HepG2 (cell line): ENCODE data around the gene DENND1C. TPM values are rescaled to one million over a fixed set of nuclear protein-coding genes. Genes with fewer than 3 reads are reported as not detected.

ENCODE experiments used
- FOXP4 ChIP-seq: sonication (generic); formaldehyde crosslinking; IDR thresholded peaks from 2 replicates; pipeline ENCODE4 v1.4.0; 2020; ENCODE audit warnings: missing genetic modification reagents
- GATAD2A ChIP-seq: IDR thresholded peaks from 2 replicates; pipeline ENCODE4 v1.6.1; 2016
- GFI1 ChIP-seq: sonication (generic); formaldehyde crosslinking; IDR thresholded peaks from 2 replicates; pipeline ENCODE4 v1.5.0; 2020; ENCODE audit warnings: missing genetic modification reagents, mild to moderate bottlenecking, borderline replicate concordance
- HIC2 ChIP-seq: sonication (generic); formaldehyde crosslinking; IDR thresholded peaks from 2 replicates; pipeline ENCODE4 v1.9.0; 2022; ENCODE audit warnings: low read depth, missing genetic modification reagents
- MXD1 ChIP-seq: sonication (generic); formaldehyde crosslinking; IDR thresholded peaks from 2 replicates; pipeline ENCODE4 v1.4.0; 2020; ENCODE audit warnings: mild to moderate bottlenecking, missing genetic modification reagents
- MYNN ChIP-seq: sonication (generic); formaldehyde crosslinking; IDR thresholded peaks from 2 replicates; pipeline ENCODE4 v1.4.0; 2020; ENCODE audit warnings: mild to moderate bottlenecking, low read depth, missing genetic modification reagents
- RBAK ChIP-seq: sonication (generic); formaldehyde crosslinking; IDR thresholded peaks from 2 replicates; pipeline ENCODE4 v1.5.1; 2020; ENCODE audit warnings: mild to moderate bottlenecking, missing genetic modification reagents
- TMF1 ChIP-seq: sonication (generic); formaldehyde crosslinking; IDR thresholded peaks from 2 replicates; pipeline ENCODE4 v1.8.1; 2022; ENCODE audit warnings: low read depth, missing genetic modification reagents
- TSC22D2 ChIP-seq: sonication (generic); formaldehyde crosslinking; IDR thresholded peaks from 2 replicates; pipeline ENCODE4 v1.5.1; 2020; ENCODE audit warnings: missing genetic modification reagents, mild to moderate bottlenecking, borderline replicate concordance
- ZBTB14 ChIP-seq: sonication (generic); formaldehyde crosslinking; IDR thresholded peaks from 2 replicates; pipeline ENCODE4 v1.4.0; 2020; ENCODE audit warnings: missing genetic modification reagents
- ZKSCAN8 ChIP-seq: IDR thresholded peaks from 2 replicates; pipeline ENCODE4 v1.6.1; 2016; ENCODE audit warnings: borderline replicate concordance, missing genetic modification reagents, missing compliant biosample characterization
- ZNF160 ChIP-seq: sonication (generic); formaldehyde crosslinking; IDR thresholded peaks from 2 replicates; pipeline ENCODE4 v1.8.0; 2022; ENCODE audit warnings: mild to moderate bottlenecking, inconsistent platforms, missing genetic modification reagents
- ZNF354B ChIP-seq: sonication (generic); formaldehyde crosslinking; IDR thresholded peaks from 2 replicates; pipeline ENCODE4 v1.8.0; 2022; ENCODE audit warnings: mild to moderate bottlenecking, missing genetic modification reagents
- ZNF558 ChIP-seq: sonication (generic); formaldehyde crosslinking; IDR thresholded peaks from 2 replicates; pipeline ENCODE4 v1.9.0; 2022; ENCODE audit warnings: mild to moderate bottlenecking, missing genetic modification reagents, borderline replicate concordance
- ZNF891 ChIP-seq: sonication (generic); formaldehyde crosslinking; IDR thresholded peaks from 2 replicates; pipeline ENCODE4 v1.5.0; 2020; ENCODE audit warnings: mild to moderate bottlenecking, missing genetic modification reagents
- ZSCAN5A ChIP-seq: sonication (generic); formaldehyde crosslinking; IDR thresholded peaks from 2 replicates; pipeline ENCODE4 v1.8.0; 2022; ENCODE audit warnings: mild to moderate bottlenecking, missing genetic modification reagents, borderline replicate concordance
- polyA plus RNA-seq, 8 experiments: library from polyadenylated mRNA; depleted of rRNA in 3 of 8; stranded (reverse) in 7 of 8; unstranded in 1 of 8; fragments of >200 nt; fragmentation: Illumina TruSeq in 4 of 8; extraction: Trizol in 4 of 8; gene quantifications; 2 replicates each; pipeline versions ENCODE4 v1.2.1 to v1.2.3, GENCODE V29; 2011 to 2016; ENCODE audit warnings: low read depth in 4 of 8, missing spikeins in 1 of 8, mixed read lengths in 1 of 8; ENCODE audit not compliant: insufficient read depth in 1 of 8
- total RNA-seq, 5 experiments: library from RNA; depleted of rRNA; stranded (reverse); fragments of >200 nt; fragmentation: Illumina TruSeq; extraction: Trizol; gene quantifications; 2 replicates each; pipeline ENCODE4 v1.2.3, GENCODE V29; 2016; ENCODE audit warnings: low read depth in 1 of 5
- TF ChIP-seq, protein P1 (sequence below): sonication (generic); formaldehyde crosslinking; IDR thresholded peaks from 2 replicates; pipeline ENCODE4 v1.8.0; 2023; ENCODE audit warnings: mild to moderate bottlenecking, missing genetic modification reagents
- TF ChIP-seq, protein P2 (sequence below): sonication (generic); formaldehyde crosslinking; IDR thresholded peaks from 2 replicates; pipeline ENCODE4 v1.4.0; 2020; ENCODE audit warnings: missing genetic modification reagents

DENND1C gene
- total and polyA plus RNA-seq, 2 of the 13 experiments (the other 11 are each of a cell fraction or from before 2014, with no cell fraction given), result 0.04 to 0.73 TPM

GRCh38 chr19:6509118-6509971, 27.8 kb upstream of the DENND1C start (continued):
- TF ChIP-seq, protein P1, sequence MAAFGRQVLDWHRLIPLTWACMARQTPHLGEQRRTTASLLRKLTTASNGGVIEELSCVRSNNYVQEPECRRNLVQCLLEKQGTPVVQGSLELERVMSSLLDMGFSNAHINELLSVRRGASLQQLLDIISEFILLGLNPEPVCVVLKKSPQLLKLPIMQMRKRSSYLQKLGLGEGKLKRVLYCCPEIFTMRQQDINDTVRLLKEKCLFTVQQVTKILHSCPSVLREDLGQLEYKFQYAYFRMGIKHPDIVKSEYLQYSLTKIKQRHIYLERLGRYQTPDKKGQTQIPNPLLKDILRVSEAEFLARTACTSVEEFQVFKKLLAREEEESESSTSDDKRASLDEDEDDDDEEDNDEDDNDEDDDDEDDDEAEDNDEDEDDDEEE (CRISPR knock-in tag), result no peak
- TF ChIP-seq TMF1 (CRISPR knock-in tag), result no peak
- no peak for TF ChIP-seq ZNF558 (CRISPR knock-in tag)
- TF ChIP-seq ZKSCAN8 (CRISPR knock-in tag), result no peak
- no peak for TF ChIP-seq ZNF354B (CRISPR knock-in tag)
- TF ChIP-seq ZSCAN5A (CRISPR knock-in tag), result no peak
- TF ChIP-seq, protein P2, sequence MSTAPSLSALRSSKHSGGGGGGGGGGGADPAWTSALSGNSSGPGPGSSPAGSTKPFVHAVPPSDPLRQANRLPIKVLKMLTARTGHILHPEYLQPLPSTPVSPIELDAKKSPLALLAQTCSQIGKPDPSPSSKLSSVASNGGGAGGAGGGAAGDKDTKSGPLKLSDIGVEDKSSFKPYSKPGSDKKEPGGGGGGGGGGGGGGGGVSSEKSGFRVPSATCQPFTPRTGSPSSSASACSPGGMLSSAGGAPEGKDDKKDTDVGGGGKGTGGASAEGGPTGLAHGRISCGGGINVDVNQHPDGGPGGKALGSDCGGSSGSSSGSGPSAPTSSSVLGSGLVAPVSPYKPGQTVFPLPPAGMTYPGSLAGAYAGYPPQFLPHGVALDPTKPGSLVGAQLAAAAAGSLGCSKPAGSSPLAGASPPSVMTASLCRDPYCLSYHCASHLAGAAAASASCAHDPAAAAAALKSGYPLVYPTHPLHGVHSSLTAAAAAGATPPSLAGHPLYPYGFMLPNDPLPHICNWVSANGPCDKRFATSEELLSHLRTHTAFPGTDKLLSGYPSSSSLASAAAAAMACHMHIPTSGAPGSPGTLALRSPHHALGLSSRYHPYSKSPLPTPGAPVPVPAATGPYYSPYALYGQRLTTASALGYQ, result no peak
- TF ChIP-seq FOXP4 (CRISPR knock-in tag), result peak; percentile 53; the same call in 1 of the 2 replicates
- TF ChIP-seq ZNF891 (CRISPR knock-in tag), result no peak
- TF ChIP-seq ZNF160 (CRISPR knock-in tag), result no peak
- TF ChIP-seq TSC22D2, result no peak
- no peak for TF ChIP-seq ZBTB14 (CRISPR knock-in tag)
- no peak for TF ChIP-seq MYNN (CRISPR knock-in tag)
- peak; percentile 95 for TF ChIP-seq HIC2 (CRISPR knock-in tag)
- peak; percentile 42; the same call in 1 of the 2 replicates for TF ChIP-seq MXD1 (CRISPR knock-in tag)
- TF ChIP-seq GATAD2A, result peak; percentile 90
- no peak for TF ChIP-seq RBAK (CRISPR knock-in tag)
- peak; percentile 45; the same call in 1 of the 2 replicates for TF ChIP-seq GFI1
